ENCODE data around the gene SEMA6C. TPM values are rescaled to one million over a fixed set of nuclear protein-coding genes. Genes with fewer than 3 reads are reported as not detected.
A peak's percentile ranks its signal among the peaks of the same experiment; 100 is the strongest.

The SEMA6C gene
- total RNA-seq, 1 experiment from 2014 or later = 2.0 TPM

DNA sequence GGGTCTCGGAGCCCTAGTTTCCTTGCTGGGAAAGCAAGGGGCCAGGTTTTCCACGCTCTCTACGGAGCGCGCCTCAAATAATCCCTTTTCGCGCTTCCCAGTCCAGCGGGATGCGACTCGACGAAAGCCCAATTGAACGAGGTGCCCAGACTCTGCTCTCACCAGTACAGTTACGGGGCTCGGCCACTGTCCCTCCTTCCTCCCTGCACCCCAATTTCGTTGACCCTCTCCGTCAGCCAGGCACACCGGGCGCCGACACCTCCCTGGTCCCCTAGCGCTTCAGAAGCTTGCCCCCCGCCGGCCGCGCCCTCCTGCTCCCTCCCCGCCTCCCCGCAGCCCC is 389 bp downstream of the SEMA6C start:
- no TSS peak for BruUV-seq (replicated peaks)
- H3F3A ChIP-seq (ENCODE audit: low read length, unreplicated experiment) = no peaks in the 10 kb centered on the region
- H3K36me3 ChIP-seq (ENCODE audit: low read depth, low read length) = no peaks in the 10 kb centered on the region
- no peaks in the 10 kb centered on the region for H3K27me3 ChIP-seq (ENCODE audit: low read length)
- no peaks in the 10 kb centered on the region for H3K9me3 ChIP-seq (ENCODE audit: low read length)
- ChIA-PET POLR2A (ENCODE audit: unreplicated experiment) (no interaction called here), CTCF (no interaction called here)
- no peak for ATAC-seq
- H2AFZ ChIP-seq (ENCODE audit: low read length) = peak overlapping the region; percentile 83
- H3K4me3 ChIP-seq (ENCODE audit: low read length) = peak overlapping the region; percentile 70
- H3K4me1 ChIP-seq (ENCODE audit: insufficient read depth, low read length) = peaks cover 8% of the 10 kb centered on the region; the same call in 1 of the 2 replicates
- H3K9me2 ChIP-seq (replicated peaks; ENCODE audit: low read length) = no peaks in the 10 kb centered on the region
- intact Hi-C loops (cut with micrococcal nuclease) = loop anchor here (5.0 kb wide), 1 partner anchor 44 kb away; no protein-coding TSS in a partner anchor
- TF ChIP-seq EZH2 (IDR thresholded peaks at IDR 0.05; ENCODE audit: low read length, unreplicated experiment) (no peak), CTCF (conservative IDR thresholded peaks at IDR 0.05; ENCODE audit: low read depth, low read length) (no peak), EZH2phosphoT487 (IDR thresholded peaks at IDR 0.05; ENCODE audit: borderline replicate concordance, low read length) (no peak)
- H3K4me2 ChIP-seq (ENCODE audit: low read length) = peak overlapping the region; percentile 93
- H3K9ac ChIP-seq (ENCODE audit: low read length) = peak overlapping the region; percentile 49
- DNase-seq = no peak
- H3K79me2 ChIP-seq (ENCODE audit: low read length) = no peaks in the 10 kb centered on the region
- no peak overlapping the region for H3K27ac ChIP-seq (ENCODE audit: low read length)
- no peaks in the 10 kb centered on the region for H4K20me1 ChIP-seq (ENCODE audit: low read length)

DNA sequence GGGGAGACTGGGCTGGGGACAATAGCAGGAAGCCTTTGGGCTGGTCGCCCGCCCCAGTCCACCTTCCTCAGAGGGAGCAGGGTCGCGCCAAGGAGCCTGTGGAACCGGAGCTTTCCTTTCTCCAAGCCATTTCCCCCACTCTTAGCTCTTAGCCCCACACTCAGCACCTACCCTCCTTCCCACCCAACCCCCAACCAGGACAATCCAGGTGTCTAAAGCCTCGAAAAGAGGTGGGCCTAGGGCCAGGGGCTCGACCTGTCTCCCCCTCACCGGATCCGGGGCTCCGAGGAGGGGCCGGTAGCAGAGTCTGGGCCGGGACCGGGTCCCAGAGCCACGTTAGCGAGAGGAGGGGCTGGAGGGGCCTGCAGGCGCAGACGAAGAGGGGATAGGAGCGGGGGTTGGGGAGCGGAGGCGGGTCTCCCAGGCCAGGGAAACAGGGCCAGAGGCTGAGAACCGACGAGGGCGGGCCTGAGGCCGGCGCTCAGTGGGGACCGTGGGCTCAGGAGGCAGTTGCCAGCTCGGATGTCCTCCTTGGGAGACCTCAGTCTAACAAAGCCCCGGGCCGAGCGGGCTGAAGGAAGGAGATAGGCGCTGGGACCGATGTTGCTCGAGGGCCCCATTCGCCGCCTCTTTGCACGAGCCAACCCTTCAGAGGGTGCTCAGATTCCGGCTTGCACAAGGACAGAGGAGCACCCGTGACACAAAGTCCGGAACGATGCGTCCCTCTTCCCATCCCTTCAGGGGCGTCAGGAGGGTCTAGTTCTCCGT is 943 bp downstream of the SEMA6C start:
- TF ChIP-seq EZH2phosphoT487 (IDR thresholded peaks at IDR 0.05; ENCODE audit: borderline replicate concordance, low read length) (no peak), CTCF (conservative IDR thresholded peaks at IDR 0.05; ENCODE audit: low read depth, low read length) (no peak), EZH2 (IDR thresholded peaks at IDR 0.05; ENCODE audit: low read length, unreplicated experiment) (no peak)
- ATAC-seq (no peak), DNase-seq (no peak)
- peak overlapping the region; percentile 70; the same call in 1 of the 2 replicates for H3K4me3 ChIP-seq (ENCODE audit: low read length)
- BruUV-seq (replicated peaks) = TSS peak; percentile 27
- no peak overlapping the region for H2AFZ ChIP-seq (ENCODE audit: low read length)
- no peaks in the 10 kb centered on the region for H3K27me3 ChIP-seq (ENCODE audit: low read length)
- H3K9ac ChIP-seq (ENCODE audit: low read length) = no peak overlapping the region
- H3K27ac ChIP-seq (ENCODE audit: low read length) = no peak overlapping the region
- no peaks in the 10 kb centered on the region for H4K20me1 ChIP-seq (ENCODE audit: low read length)
- no peaks in the 10 kb centered on the region for H3K36me3 ChIP-seq (ENCODE audit: low read depth, low read length)
- ChIA-PET CTCF (interaction anchor here (0.5 kb wide), 1 partner anchor 71 kb away, joined by 4 read pairs; no protein-coding TSS in a partner anchor), POLR2A (ENCODE audit: unreplicated experiment) (no interaction called here)
- H3K4me2 ChIP-seq (ENCODE audit: low read length) = peak overlapping the region; percentile 93
- H3K9me2 ChIP-seq (replicated peaks; ENCODE audit: low read length) = no peaks in the 10 kb centered on the region
- H3K4me1 ChIP-seq (ENCODE audit: insufficient read depth, low read length) = peaks cover 8% of the 10 kb centered on the region; the same call in 1 of the 2 replicates
- H3F3A ChIP-seq (ENCODE audit: low read length, unreplicated experiment) = no peaks in the 10 kb centered on the region
- intact Hi-C loops (cut with micrococcal nuclease) = loop anchor here (5.0 kb wide), 1 partner anchor 43 kb away; no protein-coding TSS in a partner anchor
- no peaks in the 10 kb centered on the region for H3K9me3 ChIP-seq (ENCODE audit: low read length)
- H3K79me2 ChIP-seq (ENCODE audit: low read length) = no peaks in the 10 kb centered on the region

All from PC-3 (cell line).